HepG2 (cell line): ENCODE data around the gene CLEC2A.

ENCODE experiments used
- HOMEZ ChIP-seq: IDR thresholded peaks from 2 replicates; pipeline ENCODE4 v1.6.1; 2016; ENCODE audit warnings: low read depth
- ZNF121 ChIP-seq: sonication (generic); formaldehyde crosslinking; IDR thresholded peaks from 2 replicates; pipeline ENCODE4 v1.5.0; 2020; ENCODE audit warnings: mild to moderate bottlenecking, missing genetic modification reagents

- TF ChIP-seq ZNF121 (CRISPR knock-in tag): no peak
- TF ChIP-seq HOMEZ (CRISPR knock-in tag): no peak
These were observed 19.0 kb upstream of the CLEC2A start for GRCh38 chr12:9951026-9951675.
